HEK293 (cell line): Measurements from ENCODE around the gene NHP2.

Experiments
- BCL11A ChIP-seq: fragments of 450-650 bp; formaldehyde crosslinking; IDR thresholded peaks from 2 replicates; pipeline ENCODE4 v1.5.1; 2016; ENCODE audit warnings: low read depth, missing biosample characterization, missing genetic modification characterization
- GLI2 ChIP-seq: fragments of 450-650 bp; formaldehyde crosslinking; IDR thresholded peaks from 2 replicates; pipeline ENCODE4; 2017; ENCODE audit warnings: missing biosample characterization, missing genetic modification characterization, low read depth, borderline replicate concordance
- MZF1 ChIP-seq: fragments of 450-650 bp; formaldehyde crosslinking; IDR thresholded peaks from 2 replicates; pipeline ENCODE4 v1.5.1; 2017; ENCODE audit warnings: missing biosample characterization, missing genetic modification characterization, borderline replicate concordance
- ZNF214 ChIP-seq: fragments of 450-650 bp; formaldehyde crosslinking; IDR thresholded peaks from 2 replicates; pipeline ENCODE4 v1.5.1; 2017; ENCODE audit warnings: missing biosample characterization, mild to moderate bottlenecking, missing genetic modification characterization, borderline replicate concordance
- ZNF266 ChIP-seq: fragments of 450-650 bp; formaldehyde crosslinking; IDR thresholded peaks from 2 replicates; pipeline ENCODE4 v1.5.1; 2016; ENCODE audit warnings: missing biosample characterization, missing genetic modification characterization, low read depth
- ZNF354C ChIP-seq: fragments of 450-650 bp; formaldehyde crosslinking; IDR thresholded peaks from 2 replicates; pipeline ENCODE4 v1.5.1; 2016; ENCODE audit warnings: missing biosample characterization, missing genetic modification characterization, low read depth, borderline replicate concordance
- ZNF394 ChIP-seq: fragments of 450-650 bp; formaldehyde crosslinking; IDR thresholded peaks from 2 replicates; pipeline ENCODE4 v1.5.1; 2016; ENCODE audit warnings: missing biosample characterization, missing genetic modification characterization, mild to moderate bottlenecking, moderate library complexity, borderline replicate concordance
- ZNF404 ChIP-seq: fragments of 450-650 bp; formaldehyde crosslinking; IDR thresholded peaks from 2 replicates; pipeline ENCODE4 v1.5.1; 2017; ENCODE audit warnings: missing biosample characterization, missing genetic modification characterization
- ZNF473 ChIP-seq: fragments of 450-650 bp; formaldehyde crosslinking; IDR thresholded peaks from 2 replicates; pipeline ENCODE4 v1.5.1; 2017; ENCODE audit warnings: missing biosample characterization, missing genetic modification characterization
- ZNF514 ChIP-seq: fragments of 450-650 bp; formaldehyde crosslinking; IDR thresholded peaks from 2 replicates; pipeline ENCODE4 v1.5.1; 2016; ENCODE audit warnings: missing biosample characterization, missing genetic modification characterization
- ZNF555 ChIP-seq: fragments of 450-650 bp; formaldehyde crosslinking; conservative IDR thresholded peaks from 2 replicates; pipeline ENCODE4 v1.5.1; 2017; ENCODE audit warnings: missing biosample characterization, mild to moderate bottlenecking, missing genetic modification characterization, inconsistent platforms
- ZNF664 ChIP-seq: fragments of 450-650 bp; formaldehyde crosslinking; IDR thresholded peaks from 2 replicates; pipeline ENCODE4 v1.5.1; 2016; ENCODE audit warnings: missing biosample characterization, missing genetic modification characterization
- TF ChIP-seq, protein P1 (sequence below): fragments of 450-650 bp; formaldehyde crosslinking; IDR thresholded peaks from 2 replicates; pipeline ENCODE4 v1.5.1; 2016; ENCODE audit warnings: missing biosample characterization, missing genetic modification characterization, borderline replicate concordance
- TF ChIP-seq, protein P2 (sequence below): fragments of 450-650 bp; formaldehyde crosslinking; conservative IDR thresholded peaks from 2 replicates; pipeline ENCODE4 v1.5.1; 2016; ENCODE audit warnings: low read depth, missing biosample characterization, missing genetic modification characterization
- TF ChIP-seq, protein P3 (sequence below): fragments of 450-650 bp; formaldehyde crosslinking; IDR thresholded peaks from 2 replicates; pipeline ENCODE4 v1.5.1; 2017; ENCODE audit warnings: missing biosample characterization, mild to moderate bottlenecking, missing genetic modification characterization, moderate library complexity
- TF ChIP-seq, protein P4 (sequence below): fragments of 450-650 bp; formaldehyde crosslinking; IDR thresholded peaks from 2 replicates; pipeline ENCODE4 v1.5.1; 2016; ENCODE audit warnings: missing biosample characterization, missing genetic modification characterization
- TF ChIP-seq, protein P5 (sequence below): fragments of 450-650 bp; IDR thresholded peaks from 2 replicates; pipeline ENCODE4 v1.5.1; 2018; ENCODE audit warnings: missing biosample characterization, missing genetic modification characterization
- TF ChIP-seq, protein P6 (sequence below): fragments of 450-650 bp; formaldehyde crosslinking; IDR thresholded peaks from 2 replicates; pipeline ENCODE4 v1.5.1; 2016; ENCODE audit warnings: missing biosample characterization, missing genetic modification characterization, low read depth
- TF ChIP-seq, protein P7 (sequence below): IDR thresholded peaks from 2 replicates; pipeline ENCODE4 v1.6.1; 2011; ENCODE audit warnings: mild to moderate bottlenecking, low read depth, low read length, borderline replicate concordance

NHP2 gene

DNA sequence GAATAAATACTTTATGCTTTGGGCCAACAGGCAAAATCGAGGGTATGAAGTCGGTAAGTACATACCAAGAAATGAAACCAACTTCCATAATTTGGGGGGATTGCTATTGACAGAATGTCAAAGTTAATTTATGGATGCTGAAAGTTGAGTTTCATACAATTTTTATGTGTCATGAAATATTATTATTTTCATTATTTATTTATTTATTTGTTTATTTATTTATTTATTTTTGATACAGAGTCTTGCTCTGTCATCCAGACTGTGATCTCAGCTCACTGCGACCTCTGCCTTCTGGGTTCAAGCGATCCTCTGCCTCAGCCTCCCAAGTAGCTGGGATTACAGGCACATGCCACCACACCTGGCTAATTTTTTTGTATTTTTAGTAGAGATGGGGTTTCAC lies 38.0 kb upstream of the NHP2 start (continued):
- TF ChIP-seq, protein P1, sequence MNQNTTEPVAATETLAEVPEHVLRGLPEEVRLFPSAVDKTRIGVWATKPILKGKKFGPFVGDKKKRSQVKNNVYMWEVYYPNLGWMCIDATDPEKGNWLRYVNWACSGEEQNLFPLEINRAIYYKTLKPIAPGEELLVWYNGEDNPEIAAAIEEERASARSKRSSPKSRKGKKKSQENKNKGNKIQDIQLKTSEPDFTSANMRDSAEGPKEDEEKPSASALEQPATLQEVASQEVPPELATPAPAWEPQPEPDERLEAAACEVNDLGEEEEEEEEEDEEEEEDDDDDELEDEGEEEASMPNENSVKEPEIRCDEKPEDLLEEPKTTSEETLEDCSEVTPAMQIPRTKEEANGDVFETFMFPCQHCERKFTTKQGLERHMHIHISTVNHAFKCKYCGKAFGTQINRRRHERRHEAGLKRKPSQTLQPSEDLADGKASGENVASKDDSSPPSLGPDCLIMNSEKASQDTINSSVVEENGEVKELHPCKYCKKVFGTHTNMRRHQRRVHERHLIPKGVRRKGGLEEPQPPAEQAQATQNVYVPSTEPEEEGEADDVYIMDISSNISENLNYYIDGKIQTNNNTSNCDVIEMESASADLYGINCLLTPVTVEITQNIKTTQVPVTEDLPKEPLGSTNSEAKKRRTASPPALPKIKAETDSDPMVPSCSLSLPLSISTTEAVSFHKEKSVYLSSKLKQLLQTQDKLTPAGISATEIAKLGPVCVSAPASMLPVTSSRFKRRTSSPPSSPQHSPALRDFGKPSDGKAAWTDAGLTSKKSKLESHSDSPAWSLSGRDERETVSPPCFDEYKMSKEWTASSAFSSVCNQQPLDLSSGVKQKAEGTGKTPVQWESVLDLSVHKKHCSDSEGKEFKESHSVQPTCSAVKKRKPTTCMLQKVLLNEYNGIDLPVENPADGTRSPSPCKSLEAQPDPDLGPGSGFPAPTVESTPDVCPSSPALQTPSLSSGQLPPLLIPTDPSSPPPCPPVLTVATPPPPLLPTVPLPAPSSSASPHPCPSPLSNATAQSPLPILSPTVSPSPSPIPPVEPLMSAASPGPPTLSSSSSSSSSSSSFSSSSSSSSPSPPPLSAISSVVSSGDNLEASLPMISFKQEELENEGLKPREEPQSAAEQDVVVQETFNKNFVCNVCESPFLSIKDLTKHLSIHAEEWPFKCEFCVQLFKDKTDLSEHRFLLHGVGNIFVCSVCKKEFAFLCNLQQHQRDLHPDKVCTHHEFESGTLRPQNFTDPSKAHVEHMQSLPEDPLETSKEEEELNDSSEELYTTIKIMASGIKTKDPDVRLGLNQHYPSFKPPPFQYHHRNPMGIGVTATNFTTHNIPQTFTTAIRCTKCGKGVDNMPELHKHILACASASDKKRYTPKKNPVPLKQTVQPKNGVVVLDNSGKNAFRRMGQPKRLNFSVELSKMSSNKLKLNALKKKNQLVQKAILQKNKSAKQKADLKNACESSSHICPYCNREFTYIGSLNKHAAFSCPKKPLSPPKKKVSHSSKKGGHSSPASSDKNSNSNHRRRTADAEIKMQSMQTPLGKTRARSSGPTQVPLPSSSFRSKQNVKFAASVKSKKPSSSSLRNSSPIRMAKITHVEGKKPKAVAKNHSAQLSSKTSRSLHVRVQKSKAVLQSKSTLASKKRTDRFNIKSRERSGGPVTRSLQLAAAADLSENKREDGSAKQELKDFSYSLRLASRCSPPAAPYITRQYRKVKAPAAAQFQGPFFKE (tag by site-specific recombination), result no peak
- TF ChIP-seq, protein P2, sequence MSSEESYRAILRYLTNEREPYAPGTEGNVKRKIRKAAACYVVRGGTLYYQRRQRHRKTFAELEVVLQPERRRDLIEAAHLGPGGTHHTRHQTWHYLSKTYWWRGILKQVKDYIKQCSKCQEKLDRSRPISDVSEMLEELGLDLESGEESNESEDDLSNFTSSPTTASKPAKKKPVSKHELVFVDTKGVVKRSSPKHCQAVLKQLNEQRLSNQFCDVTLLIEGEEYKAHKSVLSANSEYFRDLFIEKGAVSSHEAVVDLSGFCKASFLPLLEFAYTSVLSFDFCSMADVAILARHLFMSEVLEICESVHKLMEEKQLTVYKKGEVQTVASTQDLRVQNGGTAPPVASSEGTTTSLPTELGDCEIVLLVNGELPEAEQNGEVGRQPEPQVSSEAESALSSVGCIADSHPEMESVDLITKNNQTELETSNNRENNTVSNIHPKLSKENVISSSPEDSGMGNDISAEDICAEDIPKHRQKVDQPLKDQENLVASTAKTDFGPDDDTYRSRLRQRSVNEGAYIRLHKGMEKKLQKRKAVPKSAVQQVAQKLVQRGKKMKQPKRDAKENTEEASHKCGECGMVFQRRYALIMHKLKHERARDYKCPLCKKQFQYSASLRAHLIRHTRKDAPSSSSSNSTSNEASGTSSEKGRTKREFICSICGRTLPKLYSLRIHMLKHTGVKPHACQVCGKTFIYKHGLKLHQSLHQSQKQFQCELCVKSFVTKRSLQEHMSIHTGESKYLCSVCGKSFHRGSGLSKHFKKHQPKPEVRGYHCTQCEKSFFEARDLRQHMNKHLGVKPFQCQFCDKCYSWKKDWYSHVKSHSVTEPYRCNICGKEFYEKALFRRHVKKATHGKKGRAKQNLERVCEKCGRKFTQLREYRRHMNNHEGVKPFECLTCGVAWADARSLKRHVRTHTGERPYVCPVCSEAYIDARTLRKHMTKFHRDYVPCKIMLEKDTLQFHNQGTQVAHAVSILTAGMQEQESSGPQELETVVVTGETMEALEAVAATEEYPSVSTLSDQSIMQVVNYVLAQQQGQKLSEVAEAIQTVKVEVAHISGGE (tag by site-specific recombination), result peak; percentile 68
- TF ChIP-seq ZNF394 (tag by site-specific recombination), result peak; percentile 86; the same call in 1 of the 2 replicates
- TF ChIP-seq ZNF514, result 0 out of 2 replicates have a peak, but pooled peaks have one; percentile 31
- TF ChIP-seq ZNF555 (tag by site-specific recombination), result peak; percentile 57
- TF ChIP-seq, protein P3, sequence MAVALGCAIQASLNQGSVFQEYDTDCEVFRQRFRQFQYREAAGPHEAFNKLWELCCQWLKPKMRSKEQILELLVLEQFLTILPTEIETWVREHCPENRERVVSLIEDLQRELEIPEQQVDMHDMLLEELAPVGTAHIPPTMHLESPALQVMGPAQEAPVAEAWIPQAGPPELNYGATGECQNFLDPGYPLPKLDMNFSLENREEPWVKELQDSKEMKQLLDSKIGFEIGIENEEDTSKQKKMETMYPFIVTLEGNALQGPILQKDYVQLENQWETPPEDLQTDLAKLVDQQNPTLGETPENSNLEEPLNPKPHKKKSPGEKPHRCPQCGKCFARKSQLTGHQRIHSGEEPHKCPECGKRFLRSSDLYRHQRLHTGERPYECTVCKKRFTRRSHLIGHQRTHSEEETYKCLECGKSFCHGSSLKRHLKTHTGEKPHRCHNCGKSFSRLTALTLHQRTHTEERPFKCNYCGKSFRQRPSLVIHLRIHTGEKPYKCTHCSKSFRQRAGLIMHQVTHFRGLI (tag by site-specific recombination), result no peak
- TF ChIP-seq ZNF354C (tag by site-specific recombination), result 0 out of 2 replicates have a peak, but pooled peaks have one; percentile 38
- TF ChIP-seq, protein P4, sequence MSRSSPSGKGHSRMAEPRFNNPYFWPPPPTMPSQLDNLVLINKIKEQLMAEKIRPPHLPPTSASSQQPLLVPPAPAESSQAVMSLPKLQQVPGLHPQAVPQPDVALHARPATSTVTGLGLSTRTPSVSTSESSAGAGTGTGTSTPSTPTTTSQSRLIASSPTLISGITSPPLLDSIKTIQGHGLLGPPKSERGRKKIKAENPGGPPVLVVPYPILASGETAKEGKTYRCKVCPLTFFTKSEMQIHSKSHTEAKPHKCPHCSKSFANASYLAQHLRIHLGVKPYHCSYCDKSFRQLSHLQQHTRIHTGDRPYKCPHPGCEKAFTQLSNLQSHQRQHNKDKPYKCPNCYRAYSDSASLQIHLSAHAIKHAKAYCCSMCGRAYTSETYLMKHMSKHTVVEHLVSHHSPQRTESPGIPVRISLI (tag by site-specific recombination), result no peak
- TF ChIP-seq ZNF473 (tag by site-specific recombination), result no peak
- TF ChIP-seq, protein P5, sequence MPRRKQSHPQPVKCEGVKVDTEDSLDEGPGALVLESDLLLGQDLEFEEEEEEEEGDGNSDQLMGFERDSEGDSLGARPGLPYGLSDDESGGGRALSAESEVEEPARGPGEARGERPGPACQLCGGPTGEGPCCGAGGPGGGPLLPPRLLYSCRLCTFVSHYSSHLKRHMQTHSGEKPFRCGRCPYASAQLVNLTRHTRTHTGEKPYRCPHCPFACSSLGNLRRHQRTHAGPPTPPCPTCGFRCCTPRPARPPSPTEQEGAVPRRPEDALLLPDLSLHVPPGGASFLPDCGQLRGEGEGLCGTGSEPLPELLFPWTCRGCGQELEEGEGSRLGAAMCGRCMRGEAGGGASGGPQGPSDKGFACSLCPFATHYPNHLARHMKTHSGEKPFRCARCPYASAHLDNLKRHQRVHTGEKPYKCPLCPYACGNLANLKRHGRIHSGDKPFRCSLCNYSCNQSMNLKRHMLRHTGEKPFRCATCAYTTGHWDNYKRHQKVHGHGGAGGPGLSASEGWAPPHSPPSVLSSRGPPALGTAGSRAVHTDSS (tag by site-specific recombination), result no peak
- 0 out of 2 replicates have a peak, but pooled peaks have one; percentile 16 for TF ChIP-seq ZNF664 (tag by site-specific recombination)
- TF ChIP-seq ZNF214 (tag by site-specific recombination), result no peak
- no peak; the same call in 1 of the 2 replicates for TF ChIP-seq GLI2 (tag by site-specific recombination)
- TF ChIP-seq, protein P6, sequence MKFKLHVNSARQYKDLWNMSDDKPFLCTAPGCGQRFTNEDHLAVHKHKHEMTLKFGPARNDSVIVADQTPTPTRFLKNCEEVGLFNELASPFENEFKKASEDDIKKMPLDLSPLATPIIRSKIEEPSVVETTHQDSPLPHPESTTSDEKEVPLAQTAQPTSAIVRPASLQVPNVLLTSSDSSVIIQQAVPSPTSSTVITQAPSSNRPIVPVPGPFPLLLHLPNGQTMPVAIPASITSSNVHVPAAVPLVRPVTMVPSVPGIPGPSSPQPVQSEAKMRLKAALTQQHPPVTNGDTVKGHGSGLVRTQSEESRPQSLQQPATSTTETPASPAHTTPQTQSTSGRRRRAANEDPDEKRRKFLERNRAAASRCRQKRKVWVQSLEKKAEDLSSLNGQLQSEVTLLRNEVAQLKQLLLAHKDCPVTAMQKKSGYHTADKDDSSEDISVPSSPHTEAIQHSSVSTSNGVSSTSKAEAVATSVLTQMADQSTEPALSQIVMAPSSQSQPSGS, result no peak
- TF ChIP-seq ZNF404 (tag by site-specific recombination), result no peak
- TF ChIP-seq BCL11A (tag by site-specific recombination), result no peak
- TF ChIP-seq ZNF266 (tag by site-specific recombination), result peak; percentile 78
- no peak for TF ChIP-seq MZF1 (tag by site-specific recombination)
- TF ChIP-seq, protein P7, sequence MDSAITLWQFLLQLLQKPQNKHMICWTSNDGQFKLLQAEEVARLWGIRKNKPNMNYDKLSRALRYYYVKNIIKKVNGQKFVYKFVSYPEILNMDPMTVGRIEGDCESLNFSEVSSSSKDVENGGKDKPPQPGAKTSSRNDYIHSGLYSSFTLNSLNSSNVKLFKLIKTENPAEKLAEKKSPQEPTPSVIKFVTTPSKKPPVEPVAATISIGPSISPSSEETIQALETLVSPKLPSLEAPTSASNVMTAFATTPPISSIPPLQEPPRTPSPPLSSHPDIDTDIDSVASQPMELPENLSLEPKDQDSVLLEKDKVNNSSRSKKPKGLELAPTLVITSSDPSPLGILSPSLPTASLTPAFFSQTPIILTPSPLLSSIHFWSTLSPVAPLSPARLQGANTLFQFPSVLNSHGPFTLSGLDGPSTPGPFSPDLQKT, result no peak
